Measurements from ENCODE around the gene G2E3.

DNA sequence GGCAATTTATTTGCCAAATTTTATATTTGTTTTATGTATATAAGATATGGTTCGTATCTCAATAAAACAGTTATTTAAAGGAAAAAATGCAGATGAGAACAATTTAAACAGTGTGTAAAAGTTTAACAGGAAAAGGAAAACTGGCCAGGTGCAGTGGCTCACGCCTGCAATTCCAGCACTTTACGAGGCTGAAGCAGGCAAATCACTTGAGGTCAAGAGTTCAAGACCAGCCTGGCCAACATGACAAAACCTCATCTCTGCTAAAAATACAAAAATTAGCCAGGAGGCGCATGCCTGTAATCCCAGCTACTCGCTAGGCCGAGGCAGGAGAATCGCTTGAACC lies 22.3 kb downstream of the G2E3 start:
- TF ChIP-seq, protein P1, sequence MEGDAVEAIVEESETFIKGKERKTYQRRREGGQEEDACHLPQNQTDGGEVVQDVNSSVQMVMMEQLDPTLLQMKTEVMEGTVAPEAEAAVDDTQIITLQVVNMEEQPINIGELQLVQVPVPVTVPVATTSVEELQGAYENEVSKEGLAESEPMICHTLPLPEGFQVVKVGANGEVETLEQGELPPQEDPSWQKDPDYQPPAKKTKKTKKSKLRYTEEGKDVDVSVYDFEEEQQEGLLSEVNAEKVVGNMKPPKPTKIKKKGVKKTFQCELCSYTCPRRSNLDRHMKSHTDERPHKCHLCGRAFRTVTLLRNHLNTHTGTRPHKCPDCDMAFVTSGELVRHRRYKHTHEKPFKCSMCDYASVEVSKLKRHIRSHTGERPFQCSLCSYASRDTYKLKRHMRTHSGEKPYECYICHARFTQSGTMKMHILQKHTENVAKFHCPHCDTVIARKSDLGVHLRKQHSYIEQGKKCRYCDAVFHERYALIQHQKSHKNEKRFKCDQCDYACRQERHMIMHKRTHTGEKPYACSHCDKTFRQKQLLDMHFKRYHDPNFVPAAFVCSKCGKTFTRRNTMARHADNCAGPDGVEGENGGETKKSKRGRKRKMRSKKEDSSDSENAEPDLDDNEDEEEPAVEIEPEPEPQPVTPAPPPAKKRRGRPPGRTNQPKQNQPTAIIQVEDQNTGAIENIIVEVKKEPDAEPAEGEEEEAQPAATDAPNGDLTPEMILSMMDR (IDR thresholded peaks at IDR 0.05; ENCODE audit: low read depth, low read length, missing input control), result no peak
- TF ChIP-seq, protein P2, sequence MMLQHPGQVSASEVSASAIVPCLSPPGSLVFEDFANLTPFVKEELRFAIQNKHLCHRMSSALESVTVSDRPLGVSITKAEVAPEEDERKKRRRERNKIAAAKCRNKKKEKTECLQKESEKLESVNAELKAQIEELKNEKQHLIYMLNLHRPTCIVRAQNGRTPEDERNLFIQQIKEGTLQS (IDR thresholded peaks at IDR 0.05), result no peak
- TF ChIP-seq JUND (IDR thresholded peaks at IDR 0.05), result no peak
- TF ChIP-seq SP1 (IDR thresholded peaks at IDR 0.05), result no peak
- no peak for TF ChIP-seq HNF4G (IDR thresholded peaks at IDR 0.05)
- TF ChIP-seq, protein P3, sequence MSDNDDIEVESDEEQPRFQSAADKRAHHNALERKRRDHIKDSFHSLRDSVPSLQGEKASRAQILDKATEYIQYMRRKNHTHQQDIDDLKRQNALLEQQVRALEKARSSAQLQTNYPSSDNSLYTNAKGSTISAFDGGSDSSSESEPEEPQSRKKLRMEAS (IDR thresholded peaks at IDR 0.05), result no peak
- no peak for TF ChIP-seq HNF4A (conservative IDR thresholded peaks at IDR 0.05)
- no peak for TF ChIP-seq RAD21 (IDR thresholded peaks at IDR 0.05)
- no peak for TF ChIP-seq TAF1 (conservative IDR thresholded peaks at IDR 0.05)
- no peak for TF ChIP-seq EGR1 (IDR thresholded peaks at IDR 0.05; ENCODE audit: low read depth in 2 of 2)
